ENCODE measurements around the gene SYNJ2.

SYNJ2 gene

DNA sequence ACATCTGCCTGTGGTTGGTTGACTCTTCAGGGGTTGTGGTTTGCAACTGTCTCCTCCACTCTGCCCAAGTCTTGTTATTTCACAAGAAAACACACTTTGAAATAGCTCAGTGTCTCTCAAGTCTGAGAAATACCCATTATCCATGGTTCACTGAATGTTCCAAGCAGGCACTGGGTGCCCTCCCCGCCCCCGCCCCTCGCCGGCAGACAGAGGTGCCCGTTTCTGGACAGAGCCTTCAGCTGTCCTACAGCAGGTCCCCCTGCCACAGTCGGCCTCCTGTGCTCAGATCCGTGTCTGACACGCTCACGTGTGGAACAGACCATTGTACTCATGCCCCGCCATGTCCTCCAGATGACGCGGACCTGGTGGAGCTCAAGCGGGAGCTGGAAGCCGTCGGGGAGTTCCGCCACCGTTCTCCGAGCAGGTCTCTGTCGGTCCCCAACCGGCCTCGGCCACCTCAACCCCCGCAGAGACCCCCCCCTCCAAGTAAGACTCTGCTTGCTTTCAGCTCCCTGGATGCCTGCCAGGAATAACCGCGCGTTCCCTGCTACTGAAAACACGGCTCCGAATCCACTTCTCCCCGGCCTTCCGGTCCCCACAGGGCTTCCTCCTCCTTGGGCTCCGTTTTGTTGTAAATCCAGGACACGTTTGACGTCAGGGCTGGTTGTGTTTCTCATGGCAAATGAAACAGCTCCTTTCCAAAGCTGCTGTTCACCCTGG is 105.0 kb downstream of the SYNJ2 start:
- DNase-seq = peak; percentile 44 to 55 (median 45)

DNA sequence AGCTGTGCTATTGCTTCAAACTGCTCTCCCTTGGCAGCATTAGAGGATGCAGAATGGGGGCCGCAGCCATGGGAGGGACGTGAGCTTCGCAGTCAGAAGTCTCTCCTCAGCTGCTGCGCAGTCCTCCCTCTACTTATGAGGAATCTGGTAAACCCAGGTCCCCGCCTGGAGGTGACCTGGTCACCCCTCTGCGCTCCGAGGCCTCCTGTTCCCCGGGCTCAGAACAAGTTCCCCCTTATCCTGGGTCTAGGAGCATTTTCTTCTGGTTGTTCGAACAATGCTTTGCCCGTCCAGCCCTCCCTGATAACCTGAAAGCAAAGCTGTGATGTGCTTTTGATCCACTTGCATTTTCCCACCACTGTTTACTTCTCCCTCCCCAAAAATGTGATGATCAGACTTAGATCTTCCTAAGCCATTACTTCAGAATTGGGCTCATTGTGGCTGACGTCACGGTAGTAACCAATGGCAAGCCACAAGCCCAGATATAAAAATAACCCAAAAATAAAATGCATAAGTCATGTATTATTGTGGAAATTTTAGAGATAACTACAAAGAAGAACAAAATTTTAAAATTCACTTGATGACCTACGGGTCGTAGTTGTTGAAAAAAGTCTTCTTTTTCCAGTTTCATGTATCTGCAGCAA is 105.7 kb downstream of the SYNJ2 start:
- DNase-seq = peak; percentile 17 to 48 (median 44)

GRCh38 chr6:158092806-158093205 is 111.1 kb downstream of the SYNJ2 start:
- DNase-seq = no peak

DNA sequence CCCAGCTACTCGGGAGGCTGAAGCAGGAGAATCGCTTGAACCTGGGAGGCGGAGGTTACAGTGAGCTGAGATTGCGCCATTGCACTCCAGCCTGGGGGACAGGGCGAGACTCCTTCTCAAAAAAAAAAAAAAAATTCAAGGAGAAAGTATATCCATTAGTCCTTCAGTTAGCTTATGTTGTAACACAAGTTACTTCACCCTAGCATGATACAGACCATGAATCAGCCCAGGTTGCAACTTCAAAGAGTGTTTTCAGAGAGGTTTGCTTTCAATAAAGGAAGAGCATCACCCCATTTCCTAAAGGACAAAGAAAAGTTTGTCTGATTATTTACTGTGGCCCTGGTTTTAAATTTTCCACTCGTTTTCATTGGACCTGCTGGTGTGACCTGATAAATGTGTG is 113.4 kb downstream of the SYNJ2 start:
- DNase-seq = peak in 1 of 3 donors; percentile 23

GRCh38 chr6:158095671-158096070 is 114.0 kb downstream of the SYNJ2 start:
- DNase-seq = no peak

DNA sequence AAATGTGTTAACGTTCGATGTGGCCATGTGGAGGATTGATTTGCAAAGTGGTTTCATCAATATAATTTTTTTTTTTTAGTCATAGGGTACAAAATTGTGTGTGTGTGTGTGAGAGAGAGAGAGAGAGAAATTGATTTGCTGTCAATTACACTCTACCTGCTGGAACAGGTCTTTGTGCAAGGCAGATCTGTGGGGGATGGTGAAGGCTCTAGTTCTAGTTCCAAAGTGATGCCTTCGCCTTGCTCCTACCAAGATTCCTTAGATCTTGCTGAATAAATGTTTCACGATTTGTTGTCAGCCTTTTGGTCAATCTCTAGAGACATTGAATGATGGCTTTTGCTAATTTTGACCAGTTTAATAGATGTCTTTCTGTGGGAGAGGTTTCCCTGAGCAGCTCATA is 121.6 kb downstream of the SYNJ2 start:
- no peak for DNase-seq

DNA sequence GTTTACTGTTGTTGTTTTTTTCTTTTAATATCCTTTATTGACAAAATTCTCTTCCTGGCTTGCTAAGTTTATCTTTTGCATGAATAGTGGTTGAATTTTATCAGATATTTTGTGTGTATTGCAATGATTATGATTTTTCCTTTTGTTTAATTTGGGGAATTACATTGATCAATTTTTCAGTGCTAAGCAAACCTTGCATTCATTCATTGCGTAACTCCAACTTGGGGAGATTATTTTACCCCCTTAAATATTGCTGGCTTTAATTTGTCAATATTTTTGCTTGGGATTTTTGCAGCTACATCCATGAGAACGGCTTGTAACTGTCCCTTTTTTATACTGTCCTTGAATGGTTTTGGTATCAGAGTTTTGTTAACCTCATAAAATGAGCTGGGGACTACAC is 123.0 kb downstream of the SYNJ2 start:
- no peak for DNase-seq

GRCh38 chr6:158109748-158110147 is 128.1 kb downstream of the SYNJ2 start:
- no peak for DNase-seq

- no peak for DNase-seq
Measured at GRCh38 chr6:158110986-158111385, 129.3 kb downstream of the SYNJ2 start.

- DNase-seq = no peak
Measured at GRCh38 chr6:158111987-158112386, 130.3 kb downstream of the SYNJ2 start.

DNA sequence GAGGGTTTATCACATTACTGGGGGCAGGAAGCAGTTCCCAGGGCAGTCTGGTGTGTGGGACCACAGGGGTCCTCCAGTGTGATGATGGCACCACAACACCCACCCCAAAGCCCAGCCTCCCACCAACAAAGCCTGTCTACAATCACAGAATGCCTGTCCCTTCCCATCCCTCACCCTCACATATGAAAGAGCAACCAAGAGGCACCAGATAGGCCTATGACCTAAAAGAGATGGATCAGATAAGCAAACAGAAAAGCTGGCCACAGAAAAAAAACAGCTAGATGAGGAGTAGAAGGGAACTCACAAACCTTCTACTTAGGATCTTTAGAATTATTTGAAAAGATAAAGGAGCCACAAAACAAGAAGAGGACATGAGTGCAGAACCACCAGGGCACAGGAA is 132.1 kb downstream of the SYNJ2 start:
- DNase-seq = no peak

DNA sequence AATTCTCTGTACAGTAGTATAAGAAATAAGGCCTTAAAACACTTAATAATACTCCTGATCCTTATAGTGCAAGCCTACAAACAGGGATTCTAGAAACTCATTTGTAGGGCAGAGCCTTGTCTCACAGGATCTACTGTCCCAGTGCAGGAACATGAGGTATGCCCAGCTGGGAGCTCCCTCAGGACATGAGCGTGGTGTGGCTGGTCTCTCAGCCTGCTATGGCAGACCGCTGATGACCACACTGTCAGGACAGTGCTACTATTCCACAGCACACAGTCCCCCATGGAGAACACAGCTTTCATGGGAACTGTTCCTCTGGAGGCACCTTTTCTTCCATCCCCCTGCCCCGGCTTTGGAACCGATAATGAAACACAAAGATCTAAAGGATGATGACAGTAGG is 133.4 kb downstream of the SYNJ2 start:
- no peak for DNase-seq

- no peak for DNase-seq
Measured at GRCh38 chr6:158115508-158115907, 133.8 kb downstream of the SYNJ2 start.

- no peak for DNase-seq
Measured at GRCh38 chr6:158118886-158119285, 137.2 kb downstream of the SYNJ2 start.

GRCh38 chr6:158121335-158121734 is 139.7 kb downstream of the SYNJ2 start:
- no peak for DNase-seq

- DNase-seq = no peak
Measured at GRCh38 chr6:158122048-158122447, 140.4 kb downstream of the SYNJ2 start.

DNA sequence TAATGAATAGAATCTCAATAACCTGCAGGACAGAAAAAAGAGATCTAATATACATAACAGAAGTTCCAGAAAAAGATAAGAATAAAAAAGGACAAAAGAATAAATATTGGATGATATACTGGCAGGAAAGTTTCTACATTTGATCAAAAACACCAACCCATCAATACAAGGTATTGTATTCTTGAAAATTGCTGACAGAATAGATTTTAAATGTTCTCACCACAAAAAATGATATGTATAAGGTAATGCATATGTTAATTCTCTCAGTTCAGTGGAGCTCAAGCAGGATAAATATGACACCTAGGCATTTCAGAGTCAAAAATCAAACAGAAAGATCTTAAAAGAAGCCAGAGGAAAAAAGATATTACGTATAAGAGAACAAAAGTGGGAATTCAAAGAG is 142.6 kb downstream of the SYNJ2 start:
- no peak for DNase-seq

- no peak for DNase-seq
Measured at GRCh38 chr6:158125271-158125670, 143.6 kb downstream of the SYNJ2 start.

DNA sequence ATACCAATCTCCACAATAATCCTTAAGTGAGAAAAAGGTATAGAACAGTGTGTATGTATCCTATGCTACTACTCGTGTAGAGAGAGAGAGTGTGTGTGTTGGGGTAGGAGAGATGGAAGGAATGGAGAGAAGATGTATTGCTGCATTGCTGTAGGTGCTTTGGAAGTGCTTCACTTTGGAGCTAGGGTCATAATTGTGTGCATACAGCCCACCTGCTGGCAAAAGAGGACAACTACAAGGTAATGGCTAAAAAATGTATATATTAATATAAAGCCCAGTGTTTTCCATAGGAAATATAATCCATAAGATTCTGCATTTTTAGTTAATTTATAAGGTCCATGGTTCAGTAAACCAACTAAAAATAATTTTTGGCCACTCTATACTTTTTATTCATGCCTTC is 150.3 kb downstream of the SYNJ2 start:
- peak; percentile 24 to 47 (median 35) for DNase-seq

DNA sequence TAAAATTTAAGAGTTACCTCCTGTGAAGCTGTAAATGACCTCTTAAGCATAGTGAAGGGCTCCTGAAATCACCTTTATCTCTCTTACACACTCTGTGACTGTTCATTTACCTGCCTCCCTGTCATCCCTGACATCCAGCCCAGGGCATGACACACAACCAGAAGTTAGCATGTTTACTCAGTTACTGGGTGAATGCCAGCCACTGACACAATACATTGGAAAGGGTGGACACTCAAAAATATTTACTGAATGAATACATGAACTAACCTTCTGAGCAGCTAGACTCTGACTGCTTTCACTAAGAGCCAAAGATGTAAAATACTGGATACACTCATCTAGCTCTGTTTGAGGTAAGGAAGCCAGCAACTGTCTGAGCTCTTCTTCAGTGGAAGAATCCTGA is 161.1 kb downstream of the SYNJ2 start:
- DNase-seq = no peak

- DNase-seq = peak; percentile 19 to 32 (median 27)
Measured at GRCh38 chr6:158143700-158144099, 162.0 kb downstream of the SYNJ2 start.
